Mammary epithelial cell (primary cell): ENCODE measurements around the gene AK8.

Experiments
- CTCF ChIP-seq, 2 donors: IDR thresholded peaks in 1 of 2; conservative IDR thresholded peaks in 1 of 2; 2 replicates each; pipeline ENCODE4 v1.5.1; 2011 to 2012; ENCODE audit warnings: inconsistent platforms in 2 of 2, low read length in 2 of 2, mild to moderate bottlenecking in 2 of 2, control low read depth in 1 of 2, low read depth in 1 of 2; ENCODE audit not compliant: insufficient read depth in 1 of 2; ENCODE audit errors: extremely low read depth in 1 of 2
- EZH2 ChIP-seq: IDR thresholded peaks from 2 replicates; pipeline ENCODE4 v1.6.1; 2012; ENCODE audit warnings: low read length, inconsistent platforms, borderline replicate concordance

- TF ChIP-seq CTCF (conservative IDR thresholded peaks at IDR 0.05 in 1 of 2, IDR thresholded peaks at IDR 0.05 in 1 of 2; ENCODE audit: extremely low read depth in 1 of 2, insufficient read depth in 1 of 2, low read depth in 1 of 2, low read length in 2 of 2) (no peak), EZH2 (no peak)
Observed at GRCh38 chr9:132881826-132882225, 3.7 kb upstream of the AK8 start.
